GM10266 (cell line): ENCODE measurements around the gene ARHGEF17.

Source experiments
- DNase-seq: peaks from one replicate; pipeline ENCODE4 v3.0.0; 2012; ENCODE audit errors: extremely low spot score
- TF ChIP-seq, protein P1 (sequence below): IDR thresholded peaks from 2 replicates; pipeline ENCODE4 v1.5.1; 2012; ENCODE audit warnings: mild to moderate bottlenecking, low read depth; ENCODE audit not compliant: control insufficient read depth, insufficient read depth; ENCODE audit errors: missing control alignments

Gene ARHGEF17, protein sequence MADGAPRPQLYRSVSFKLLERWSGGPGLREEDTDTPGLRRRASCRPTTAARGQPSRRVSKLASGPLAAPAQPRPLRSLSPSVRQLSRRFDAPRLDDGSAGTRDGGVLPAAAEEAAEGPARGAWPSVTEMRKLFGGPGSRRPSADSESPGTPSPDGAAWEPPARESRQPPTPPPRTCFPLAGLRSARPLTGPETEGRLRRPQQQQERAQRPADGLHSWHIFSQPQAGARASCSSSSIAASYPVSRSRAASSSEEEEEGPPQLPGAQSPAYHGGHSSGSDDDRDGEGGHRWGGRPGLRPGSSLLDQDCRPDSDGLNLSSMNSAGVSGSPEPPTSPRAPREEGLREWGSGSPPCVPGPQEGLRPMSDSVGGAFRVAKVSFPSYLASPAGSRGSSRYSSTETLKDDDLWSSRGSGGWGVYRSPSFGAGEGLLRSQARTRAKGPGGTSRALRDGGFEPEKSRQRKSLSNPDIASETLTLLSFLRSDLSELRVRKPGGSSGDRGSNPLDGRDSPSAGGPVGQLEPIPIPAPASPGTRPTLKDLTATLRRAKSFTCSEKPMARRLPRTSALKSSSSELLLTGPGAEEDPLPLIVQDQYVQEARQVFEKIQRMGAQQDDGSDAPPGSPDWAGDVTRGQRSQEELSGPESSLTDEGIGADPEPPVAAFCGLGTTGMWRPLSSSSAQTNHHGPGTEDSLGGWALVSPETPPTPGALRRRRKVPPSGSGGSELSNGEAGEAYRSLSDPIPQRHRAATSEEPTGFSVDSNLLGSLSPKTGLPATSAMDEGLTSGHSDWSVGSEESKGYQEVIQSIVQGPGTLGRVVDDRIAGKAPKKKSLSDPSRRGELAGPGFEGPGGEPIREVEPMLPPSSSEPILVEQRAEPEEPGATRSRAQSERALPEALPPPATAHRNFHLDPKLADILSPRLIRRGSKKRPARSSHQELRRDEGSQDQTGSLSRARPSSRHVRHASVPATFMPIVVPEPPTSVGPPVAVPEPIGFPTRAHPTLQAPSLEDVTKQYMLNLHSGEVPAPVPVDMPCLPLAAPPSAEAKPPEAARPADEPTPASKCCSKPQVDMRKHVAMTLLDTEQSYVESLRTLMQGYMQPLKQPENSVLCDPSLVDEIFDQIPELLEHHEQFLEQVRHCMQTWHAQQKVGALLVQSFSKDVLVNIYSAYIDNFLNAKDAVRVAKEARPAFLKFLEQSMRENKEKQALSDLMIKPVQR (N-terminal part only)

DNA sequence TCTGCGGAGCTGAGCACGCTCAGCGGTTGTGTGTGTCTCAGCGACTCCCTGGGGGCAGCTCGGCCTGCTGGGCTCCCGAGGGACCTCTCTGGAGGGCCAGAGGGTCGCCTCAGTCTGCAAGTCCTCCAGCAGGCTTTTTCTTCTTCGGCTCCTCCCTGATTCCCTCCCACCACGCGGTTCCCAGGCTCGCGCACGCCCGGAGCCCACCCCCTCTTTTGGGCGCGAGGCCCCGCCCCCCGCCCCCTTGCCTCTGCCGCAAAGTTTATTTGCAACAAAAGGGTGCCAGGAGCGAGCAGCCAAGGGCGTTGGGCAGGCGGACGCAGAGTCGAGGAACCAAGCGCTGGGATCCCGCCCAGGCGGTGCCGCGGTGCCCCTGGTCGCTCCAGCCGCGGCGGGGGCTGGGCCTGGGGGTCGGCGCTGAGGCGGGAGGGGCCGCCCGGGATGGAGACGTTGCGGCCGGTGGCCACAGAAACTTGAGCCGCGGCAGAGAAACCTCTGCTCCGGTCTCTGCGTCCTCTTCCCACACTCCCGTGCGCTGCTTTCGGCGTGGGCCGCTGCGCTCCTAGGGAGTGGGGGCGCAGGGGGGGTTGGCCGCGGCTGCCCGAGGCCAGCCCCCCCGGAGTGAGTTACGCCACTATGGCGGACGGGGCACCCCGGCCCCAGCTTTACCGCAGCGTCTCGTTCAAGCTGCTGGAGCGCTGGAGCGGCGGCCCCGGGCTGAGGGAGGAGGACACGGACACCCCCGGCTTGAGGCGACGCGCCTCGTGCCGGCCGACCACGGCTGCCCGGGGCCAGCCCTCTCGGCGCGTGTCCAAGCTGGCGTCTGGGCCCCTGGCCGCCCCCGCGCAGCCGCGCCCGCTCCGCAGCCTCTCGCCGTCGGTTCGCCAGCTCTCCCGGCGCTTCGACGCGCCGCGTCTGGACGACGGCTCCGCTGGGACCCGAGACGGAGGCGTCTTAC, at the start of gene ARHGEF17:
Gene ARHGEF17, plus strand, starts transcription at position 274 of the 958 bp plus-strand sequence. Its CDS starts 363 bp downstream, at position 637.
- peak; percentile 85 for DNase-seq
- TF ChIP-seq, protein P1, sequence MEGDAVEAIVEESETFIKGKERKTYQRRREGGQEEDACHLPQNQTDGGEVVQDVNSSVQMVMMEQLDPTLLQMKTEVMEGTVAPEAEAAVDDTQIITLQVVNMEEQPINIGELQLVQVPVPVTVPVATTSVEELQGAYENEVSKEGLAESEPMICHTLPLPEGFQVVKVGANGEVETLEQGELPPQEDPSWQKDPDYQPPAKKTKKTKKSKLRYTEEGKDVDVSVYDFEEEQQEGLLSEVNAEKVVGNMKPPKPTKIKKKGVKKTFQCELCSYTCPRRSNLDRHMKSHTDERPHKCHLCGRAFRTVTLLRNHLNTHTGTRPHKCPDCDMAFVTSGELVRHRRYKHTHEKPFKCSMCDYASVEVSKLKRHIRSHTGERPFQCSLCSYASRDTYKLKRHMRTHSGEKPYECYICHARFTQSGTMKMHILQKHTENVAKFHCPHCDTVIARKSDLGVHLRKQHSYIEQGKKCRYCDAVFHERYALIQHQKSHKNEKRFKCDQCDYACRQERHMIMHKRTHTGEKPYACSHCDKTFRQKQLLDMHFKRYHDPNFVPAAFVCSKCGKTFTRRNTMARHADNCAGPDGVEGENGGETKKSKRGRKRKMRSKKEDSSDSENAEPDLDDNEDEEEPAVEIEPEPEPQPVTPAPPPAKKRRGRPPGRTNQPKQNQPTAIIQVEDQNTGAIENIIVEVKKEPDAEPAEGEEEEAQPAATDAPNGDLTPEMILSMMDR = no peak

DNA sequence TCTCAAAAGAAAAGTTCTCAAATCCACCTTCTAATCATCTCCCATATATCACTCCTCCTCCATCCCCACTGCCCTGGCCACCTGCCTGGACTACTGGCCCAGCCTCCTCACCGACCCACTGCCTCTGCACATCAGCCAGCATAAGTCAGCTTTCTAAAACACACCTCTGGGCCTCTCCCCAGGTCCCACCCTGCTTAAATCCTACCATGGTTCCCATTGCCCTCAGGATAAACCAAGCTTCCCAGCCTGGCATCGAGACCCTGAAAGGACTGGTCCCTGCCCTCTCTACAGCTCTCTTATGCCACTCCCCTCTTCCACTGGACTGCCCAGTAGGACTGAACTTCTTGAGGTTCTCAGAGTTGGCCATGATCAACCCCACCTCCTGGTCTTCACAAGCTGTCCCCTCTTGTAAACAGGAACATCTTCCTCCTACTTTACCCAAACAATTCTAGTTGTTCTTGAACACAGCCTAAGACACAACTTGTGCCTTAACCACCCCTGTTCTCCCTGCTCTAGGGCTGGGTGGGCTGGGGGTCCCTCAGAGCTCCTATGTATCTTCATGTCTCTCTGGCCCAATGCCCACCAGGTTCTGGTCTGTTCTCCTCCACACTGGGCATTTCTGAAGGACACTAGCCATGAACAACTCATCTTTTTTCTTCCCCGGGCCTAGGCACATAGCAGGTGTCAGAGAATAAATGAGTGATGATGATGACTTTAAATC, 48.5 kb upstream of the ARHGEF17 start:
- no peak for DNase-seq
- TF ChIP-seq, protein P1 = no peak

DNA sequence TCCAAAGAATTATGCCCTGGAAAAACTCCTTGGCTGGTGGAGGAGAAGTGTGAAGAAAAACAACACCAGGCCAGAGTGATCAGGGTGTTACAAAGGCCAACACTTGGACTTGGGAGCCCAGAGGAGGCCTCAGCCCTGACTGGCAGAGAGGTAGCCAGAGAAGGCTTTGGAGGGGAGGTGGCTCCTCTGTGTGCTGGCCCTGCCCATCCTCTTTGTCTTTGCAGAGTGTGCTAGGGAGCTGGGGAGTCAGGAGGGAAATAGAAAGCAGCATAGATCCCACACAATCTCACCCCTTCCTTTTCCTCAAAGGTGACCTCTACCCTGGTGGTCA, 48.0 kb upstream of the ARHGEF17 start:
- DNase-seq = no peak
- TF ChIP-seq, protein P1 = no peak

DNA sequence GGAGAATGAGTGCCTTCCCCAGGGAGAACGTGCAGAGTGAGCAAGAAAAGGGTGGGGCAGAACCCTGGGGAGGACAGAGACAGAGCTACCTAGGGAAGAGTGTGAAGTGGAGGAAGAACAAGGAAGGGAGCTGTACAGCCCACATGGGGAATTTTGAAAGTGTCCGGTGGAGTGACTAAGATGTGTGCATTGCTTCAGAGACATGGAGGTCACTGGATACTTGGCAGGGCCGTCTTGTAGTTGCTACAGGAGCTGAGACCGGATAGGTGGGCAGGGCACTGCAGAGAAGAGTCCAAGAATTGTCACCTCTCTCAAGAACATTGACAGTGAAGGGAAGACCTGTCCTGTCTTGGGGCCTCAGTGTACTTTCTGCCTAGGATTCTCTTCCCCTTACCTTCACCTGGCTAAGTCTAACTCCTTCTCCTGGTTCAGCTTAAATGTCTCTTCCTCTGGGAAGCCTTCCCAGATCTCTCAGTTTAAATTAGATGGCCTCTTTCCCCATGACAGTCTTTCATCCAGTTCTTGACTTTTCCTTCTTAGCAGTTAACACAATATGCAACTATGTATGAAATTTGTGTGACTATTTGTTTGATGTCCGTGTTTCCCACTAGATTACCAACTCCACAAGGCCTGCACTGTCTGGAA, 45.1 kb upstream of the ARHGEF17 start:
- DNase-seq = no peak
- TF ChIP-seq, protein P1 = no peak

DNA sequence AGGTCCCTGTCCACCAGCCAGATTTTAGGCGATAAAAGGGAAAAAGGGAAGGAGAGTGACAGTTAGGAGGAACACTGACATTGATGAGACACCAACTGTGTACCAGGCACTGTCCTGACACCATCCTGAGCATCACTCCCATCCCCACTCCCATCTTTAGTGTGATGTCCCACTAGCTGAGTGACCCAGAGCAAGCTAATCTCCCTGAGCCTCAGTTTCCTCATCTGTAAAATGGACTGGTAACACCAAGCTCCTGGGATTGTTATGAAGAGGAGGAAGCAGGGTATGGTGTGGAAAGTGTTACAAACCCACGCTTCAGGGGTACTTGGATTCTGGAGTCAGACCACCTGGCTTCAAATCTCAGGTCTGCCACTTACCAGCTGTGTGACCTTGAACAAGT, 44.4 kb upstream of the ARHGEF17 start:
- TF ChIP-seq, protein P1 = no peak
- no peak for DNase-seq

DNA sequence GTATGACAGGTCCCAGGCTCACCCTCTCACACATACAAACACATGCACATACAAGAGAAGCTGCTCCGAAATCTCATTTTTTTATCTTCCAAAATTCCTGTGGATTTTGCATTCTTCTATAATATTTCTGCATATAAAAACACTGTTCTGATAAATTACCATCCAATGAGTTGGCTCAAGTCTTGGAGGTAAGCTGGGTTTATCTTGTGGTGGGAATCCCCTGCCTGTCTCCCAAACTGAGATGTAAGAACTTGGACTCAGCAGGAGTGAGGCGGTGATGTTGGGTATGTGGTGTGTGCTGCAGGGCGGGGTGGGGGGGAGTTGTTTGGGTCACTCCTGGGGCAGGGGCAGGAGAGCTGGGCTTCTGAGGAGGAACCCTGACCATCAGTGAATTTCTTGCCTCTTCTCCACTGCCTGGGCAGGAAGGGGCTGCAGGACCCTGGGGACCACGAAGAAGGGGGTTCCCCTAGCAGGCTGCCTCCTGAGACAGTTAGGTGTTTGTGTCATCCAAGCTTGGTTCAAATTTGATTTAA, 42.7 kb upstream of the ARHGEF17 start:
- TF ChIP-seq, protein P1 = no peak
- no peak for DNase-seq
